Loucy (cell line): ENCODE data around the gene RHCG.

ENCODE experiments used
- EZH2phosphoT487 ChIP-seq: fragments of 200-600 bp; IDR thresholded peaks from 2 replicates; pipeline ENCODE4 v1.6.1; 2018; ENCODE audit warnings: antibody characterized with exemption, mild to moderate bottlenecking, moderate library complexity, borderline replicate concordance
- TF ChIP-seq, protein P1 (sequence below): fragments of 200-600 bp; sonication (generic); conservative IDR thresholded peaks from 2 replicates; pipeline ENCODE4 v1.5.1; 2014; ENCODE audit warnings: mild to moderate bottlenecking, antibody characterized with exemption, low read length

DNA sequence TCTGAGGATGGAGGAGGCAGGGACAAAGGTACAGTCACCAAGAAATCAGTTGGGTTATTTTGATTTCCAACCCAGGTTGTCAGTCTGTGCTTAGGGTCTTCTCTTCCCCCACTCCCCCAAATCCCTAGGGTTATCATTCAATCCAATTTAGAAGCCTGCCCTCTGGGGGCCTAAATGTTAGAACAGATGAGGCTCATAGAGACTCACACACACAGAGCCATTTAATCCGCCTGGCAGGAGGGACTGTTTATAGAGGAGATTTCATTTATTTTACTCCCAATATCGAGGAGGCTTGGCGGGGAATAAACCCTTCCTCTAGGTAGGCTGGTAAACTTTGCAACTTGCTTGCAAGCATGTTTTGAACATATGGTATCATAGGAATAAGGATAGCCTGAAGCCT lies 52.8 kb downstream of the RHCG start:
- TF ChIP-seq, protein P1, sequence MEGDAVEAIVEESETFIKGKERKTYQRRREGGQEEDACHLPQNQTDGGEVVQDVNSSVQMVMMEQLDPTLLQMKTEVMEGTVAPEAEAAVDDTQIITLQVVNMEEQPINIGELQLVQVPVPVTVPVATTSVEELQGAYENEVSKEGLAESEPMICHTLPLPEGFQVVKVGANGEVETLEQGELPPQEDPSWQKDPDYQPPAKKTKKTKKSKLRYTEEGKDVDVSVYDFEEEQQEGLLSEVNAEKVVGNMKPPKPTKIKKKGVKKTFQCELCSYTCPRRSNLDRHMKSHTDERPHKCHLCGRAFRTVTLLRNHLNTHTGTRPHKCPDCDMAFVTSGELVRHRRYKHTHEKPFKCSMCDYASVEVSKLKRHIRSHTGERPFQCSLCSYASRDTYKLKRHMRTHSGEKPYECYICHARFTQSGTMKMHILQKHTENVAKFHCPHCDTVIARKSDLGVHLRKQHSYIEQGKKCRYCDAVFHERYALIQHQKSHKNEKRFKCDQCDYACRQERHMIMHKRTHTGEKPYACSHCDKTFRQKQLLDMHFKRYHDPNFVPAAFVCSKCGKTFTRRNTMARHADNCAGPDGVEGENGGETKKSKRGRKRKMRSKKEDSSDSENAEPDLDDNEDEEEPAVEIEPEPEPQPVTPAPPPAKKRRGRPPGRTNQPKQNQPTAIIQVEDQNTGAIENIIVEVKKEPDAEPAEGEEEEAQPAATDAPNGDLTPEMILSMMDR, result no peak; the same call in 1 of the 2 replicates
- TF ChIP-seq EZH2phosphoT487, result no peak
